Endothelial cell of umbilical vein (primary cell): ENCODE results near the gene CDC25C. TPM values are rescaled to one million over a fixed set of nuclear protein-coding genes. Genes with fewer than 3 reads are reported as not detected.

Experiments used
- BruUV-seq: library from RNA; stranded (reverse); fragments of 400-500 nt; replicated peaks from 2 replicates; lab custom pipeline; 2021; lab: Mats Ljungman, UMichigan
- CTCF ChIA-PET: fragments of 300-600, 350-600 bp; sonication (Branson Sonifier 250); formaldehyde crosslinking; loops from one replicate; lab custom pipeline; 2021; ENCODE audit warnings: antibody characterized with exemption, inconsistent platforms; lab: Charles Lee
- POLR2A ChIA-PET: fragments of 300-600, 350-600 bp; sonication (Branson Sonifier 250); formaldehyde crosslinking; loops from one replicate; lab custom pipeline; 2021; ENCODE audit warnings: antibody characterized with exemption, inconsistent platforms; lab: Charles Lee
- DNase-seq: peaks from one replicate; pipeline ENCODE4 v3.0.0-alpha.2; 2011; ENCODE audit warnings: low read depth, low spot score
- FAIRE-seq: peaks from 2 replicates; lab custom pipeline; 2011; peaks lifted over from hg19 to GRCh38; lab: Jason Lieb, UNC
- H2AFZ ChIP-seq: 2 replicates; pipeline ENCODE4 v1.6.0; 2012; ENCODE audit warnings: low read depth, low read length, control low read depth, inconsistent platforms
- H3K27ac ChIP-seq: 2 replicates; pipeline ENCODE4 v1.5.1; 2011; ENCODE audit warnings: low read depth, mild to moderate bottlenecking, control low read depth, low read length, moderate library complexity; ENCODE audit not compliant: insufficient read depth
- H3K27me3 ChIP-seq, 2 experiments: 2 replicates each; pipeline versions ENCODE4 v1.6.0 to v1.6.1; 2011; ENCODE audit warnings: low read length in 2 of 2, mixed read lengths in 1 of 2; ENCODE audit not compliant: control insufficient read depth in 2 of 2, insufficient read depth in 2 of 2
- H3K36me3 ChIP-seq, 2 experiments: 2 replicates in 1 of 2; 3 replicates in 1 of 2; pipeline ENCODE4 v1.5.1; 2011; ENCODE audit warnings: low read length in 2 of 2, mild to moderate bottlenecking in 1 of 2, moderate library complexity in 1 of 2; ENCODE audit not compliant: control insufficient read depth in 2 of 2, insufficient read depth in 2 of 2; ENCODE audit errors: extremely low read depth in 1 of 2
- H3K4me1 ChIP-seq: 3 replicates; pipeline ENCODE4 v1.5.1; 2011; ENCODE audit warnings: mild to moderate bottlenecking, low read length; ENCODE audit not compliant: control insufficient read depth, insufficient read depth; ENCODE audit errors: extremely low read depth
- H3K4me2 ChIP-seq: 2 replicates; pipeline ENCODE4 v1.6.1; 2011; ENCODE audit warnings: low read length, control low read depth, mixed read lengths; ENCODE audit not compliant: insufficient read depth
- H3K4me3 ChIP-seq, 3 experiments: fragments of 200-600 bp in 1 of 3; sonication (generic), shearing (Covaris generic) in 1 of 3; replicated peaks in 1 of 3; 2 replicates each; pipeline ENCODE4 v1.5.1; 2011 to 2016; ENCODE audit warnings: control low read depth in 3 of 3, low read length in 3 of 3, mild to moderate bottlenecking in 2 of 3, inconsistent platforms in 1 of 3, low read depth in 1 of 3, moderate library complexity in 1 of 3; ENCODE audit not compliant: insufficient read depth in 1 of 3
- H3K79me2 ChIP-seq: 2 replicates; pipeline ENCODE4 v1.6.0; 2012; ENCODE audit warnings: low read length, inconsistent platforms; ENCODE audit not compliant: control insufficient read depth, insufficient read depth
- H3K9ac ChIP-seq: replicated peaks from 2 replicates; pipeline ENCODE3; 2011; ENCODE audit warnings: low read length, control low read depth; ENCODE audit not compliant: insufficient read depth; ENCODE audit errors: extremely low read depth
- H3K9me1 ChIP-seq: replicated peaks from 3 replicates; pipeline ENCODE4 v1.6.0; 2011; ENCODE audit warnings: mild to moderate bottlenecking, low read length; ENCODE audit not compliant: control insufficient read depth, insufficient read depth; ENCODE audit errors: extremely low read depth
- H3K9me3 ChIP-seq: replicated peaks from 2 replicates; pipeline ENCODE4 v1.5.1; 2012; ENCODE audit warnings: low read length, inconsistent platforms; ENCODE audit not compliant: control insufficient read depth, insufficient read depth
- H4K20me1 ChIP-seq: replicated peaks from 2 replicates; pipeline ENCODE3; 2011; ENCODE audit warnings: mild to moderate bottlenecking, low read length; ENCODE audit not compliant: control insufficient read depth, insufficient read depth; ENCODE audit errors: extremely low read depth
- CTCF ChIP-seq, 2 donors: IDR thresholded peaks; 1 replicate in 1 of 2; 2 replicates in 1 of 2; pipeline ENCODE4 v1.5.1; 2011; ENCODE audit warnings: low read length in 2 of 2, mild to moderate bottlenecking in 2 of 2, moderate library complexity in 2 of 2, control low read depth in 1 of 2, inconsistent platforms in 1 of 2, low read depth in 1 of 2; ENCODE audit not compliant: insufficient read depth in 1 of 2; ENCODE audit errors: extremely low read depth in 1 of 2
- EZH2 ChIP-seq: IDR thresholded peaks from 2 replicates; pipeline ENCODE4 v1.6.1; 2012; ENCODE audit warnings: borderline replicate concordance, low read depth, mild to moderate bottlenecking, moderate library complexity, low read length, inconsistent platforms; ENCODE audit not compliant: severe bottlenecking
- dilution Hi-C: fragments of 300-500 bp; cut with MboI; formaldehyde crosslinking; loops from one replicate; pipeline ENCODE4 v1.15.0; 2019; ENCODE audit warnings: low sequenced_read_pairs; ENCODE audit not compliant: extremely low pct_ligation_motif_present
- intact Hi-C: fragments of 100-400 bp; cut with micrococcal nuclease; formaldehyde crosslinking; loops from one replicate; pipeline ENCODE4 v1.10.0; 2022
- polyA plus RNA-seq, 4 experiments: library from polyadenylated mRNA; depleted of rRNA in 3 of 4; stranded (reverse) in 3 of 4; unstranded in 1 of 4; fragments of >200 nt; gene quantifications; 2 replicates each; pipeline versions ENCODE4 v1.2.1 to v1.2.3, GENCODE V29; 2011 to 2012; ENCODE audit warnings: missing spikeins in 1 of 4
- total RNA-seq: library from RNA; stranded (reverse); gene quantifications from 2 replicates; pipeline ENCODE4 v1.2.3, GENCODE V29; 2021
- TF ChIP-seq, protein P1 (sequence below): IDR thresholded peaks from 2 replicates; pipeline ENCODE4 v1.6.1; 2011; ENCODE audit not compliant: insufficient read depth, insufficient read length

The CDC25C gene
- total and polyA plus RNA-seq, 2 donors (not counting 3 experiments of a cell fraction or from before 2014, with no cell fraction given): 8.1 to 13.6 TPM

DNA sequence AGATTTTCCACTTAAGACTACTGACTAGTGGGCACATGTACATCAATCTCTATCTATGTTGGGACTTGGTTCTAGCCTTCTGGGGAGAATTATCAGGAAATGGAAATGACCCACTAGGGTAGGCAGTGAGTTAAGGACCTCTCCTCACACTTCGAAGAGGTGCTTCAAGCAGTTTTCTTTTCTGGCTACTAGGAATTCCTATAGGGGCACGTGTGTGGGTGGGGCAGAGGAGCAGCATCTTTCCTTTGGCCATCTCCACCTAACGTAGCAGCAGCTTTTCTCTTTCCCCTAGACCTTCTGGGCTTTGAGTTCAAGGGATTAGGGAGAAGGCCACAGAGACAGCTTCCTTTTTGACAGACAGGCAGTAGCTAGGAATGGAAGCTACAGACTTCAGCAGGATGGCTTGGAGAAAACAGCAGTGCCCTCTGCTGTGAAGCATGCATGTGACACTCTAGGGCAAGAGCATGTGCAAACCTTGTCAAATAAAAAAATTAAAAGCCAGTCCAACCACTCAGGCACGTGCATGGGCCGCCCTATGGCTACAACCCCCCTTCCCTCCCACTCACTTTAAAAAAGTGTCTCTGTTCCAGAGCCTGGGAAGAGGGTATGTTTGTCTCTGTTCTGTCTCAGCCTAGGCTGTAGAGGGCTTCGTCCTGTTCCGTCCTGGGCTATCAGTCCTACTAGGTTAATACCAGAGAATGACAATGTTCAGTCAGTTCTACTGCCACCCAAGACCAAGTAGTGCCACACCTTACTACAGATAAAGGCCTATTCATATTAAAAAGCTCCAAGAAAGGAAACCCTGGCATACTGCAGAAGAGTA is 48.5 kb downstream of the CDC25C start:
- Histone ChIP-seq H3K9ac (no peak overlapping the region), H3K79me2 (no peaks in the 10 kb centered on the region), H3K36me3 (no peaks in the 10 kb centered on the region), H3K4me3 (no peak overlapping the region), H3K4me1 (no peaks in the 10 kb centered on the region), H2AFZ (no peak overlapping the region), H3K27ac (no peak overlapping the region), H3K9me1 (no peaks in the 10 kb centered on the region), H3K9me3 (no peaks in the 10 kb centered on the region), H3K4me2 (no peak overlapping the region), H3K27me3 (no peaks in the 10 kb centered on the region), H4K20me1 (no peaks in the 10 kb centered on the region)
- intact Hi-C loops: loop anchor here (1.0 kb wide), 2 partner anchors 61 to 103 kb away; no protein-coding TSS in a partner anchor
- no TSS peak for BruUV-seq
- POLR2A ChIA-PET: no interaction called here
- TF ChIP-seq EZH2: no peak
- peak; percentile 18 to 70 for TF ChIP-seq CTCF (IDR thresholded peaks at IDR 0.05; ENCODE audit: extremely low read depth in 1 of 2, insufficient read depth in 1 of 2, low read depth in 1 of 2, low read length in 2 of 2)
- TF ChIP-seq, protein P1, sequence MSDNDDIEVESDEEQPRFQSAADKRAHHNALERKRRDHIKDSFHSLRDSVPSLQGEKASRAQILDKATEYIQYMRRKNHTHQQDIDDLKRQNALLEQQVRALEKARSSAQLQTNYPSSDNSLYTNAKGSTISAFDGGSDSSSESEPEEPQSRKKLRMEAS: peak; percentile 20
- CTCF ChIA-PET: interaction anchor here (0.6 to 4.2 kb wide), 20 partner anchors 8 to 206 kb away, joined by 3 to 105 read pairs (median 4); partner anchors contain the start of genes BRD8, CDC23, GFRA3 and KIF20A
- FAIRE-seq (peak; percentile 26), DNase-seq (peak; percentile 63)
- dilution Hi-C loops: no loop called here
